IMR-90 (cell line): ENCODE measurements around the gene STARD10. TPM values are rescaled to one million over a fixed set of nuclear protein-coding genes. Genes with fewer than 3 reads are reported as not detected.
"Not testable (repeated sequence)": the region's sequence is repeated elsewhere in the genome, so short reads cannot be mapped to it uniquely, and the experiment has no call there.

Experiments used
- ATAC-seq: fragments of 200-7000 bp; cut with Tn5 transposase; 2 replicates; pipeline ENCODE4 v1.9.1; 2020; ENCODE audit warnings: low read depth, mild to moderate bottlenecking, moderate library complexity
- BruUV-seq: library from RNA; stranded (reverse); fragments of 400-500 nt; replicated peaks from 2 replicates; lab custom pipeline; 2021; lab: Mats Ljungman, UMichigan
- CTCF ChIA-PET: fragments of 300-600 bp; formaldehyde crosslinking; extraction: SDS; loops from one replicate; lab custom pipeline; 2021; ENCODE audit warnings: antibody characterized with exemption; lab: Yijun Ruan, JAX
- POLR2A ChIA-PET: fragments of 300-600 bp; sonication (Branson Sonifier 250); formaldehyde crosslinking; loops from one replicate; lab custom pipeline; 2022; ENCODE audit warnings: antibody characterized with exemption; ENCODE audit not compliant: unreplicated experiment; lab: Charles Lee
- DNase-seq: peaks from one replicate; pipeline ENCODE4 v3.0.0; 2013
- H2AFZ ChIP-seq: replicated peaks from 2 replicates; pipeline ENCODE3; 2013; ENCODE audit warnings: low read length, mild to moderate bottlenecking; ENCODE audit not compliant: poor library complexity
- H2AK5ac ChIP-seq: 2 replicates; pipeline ENCODE4 v1.6.1; 2013; ENCODE audit warnings: low read depth, low read length, inconsistent platforms
- H2AK9ac ChIP-seq: replicated peaks from 2 replicates; pipeline ENCODE3; 2013; ENCODE audit warnings: mild to moderate bottlenecking, low read depth, low read length, moderate library complexity; ENCODE audit not compliant: poor library complexity
- H2BK120ac ChIP-seq: 2 replicates; pipeline ENCODE4 v1.6.1; 2013; ENCODE audit warnings: low read depth, low read length, inconsistent platforms
- H2BK15ac ChIP-seq: 3 replicates; pipeline ENCODE4 v1.6.1; 2013; ENCODE audit warnings: low read depth, low read length, inconsistent platforms
- H2BK20ac ChIP-seq: 2 replicates; pipeline ENCODE4 v1.6.1; 2013; ENCODE audit warnings: low read depth, mild to moderate bottlenecking, inconsistent platforms, low read length, moderate library complexity
- H2BK5ac ChIP-seq: 2 replicates; pipeline ENCODE4 v1.6.1; 2013; ENCODE audit warnings: mild to moderate bottlenecking, low read depth, low read length, inconsistent platforms; ENCODE audit not compliant: poor library complexity, severe bottlenecking
- H3K14ac ChIP-seq: replicated peaks from 2 replicates; pipeline ENCODE4 v1.6.1; 2013; ENCODE audit warnings: low read depth, low read length, inconsistent platforms
- H3K18ac ChIP-seq: 2 replicates; pipeline ENCODE4 v1.6.1; 2013; ENCODE audit warnings: low read depth, low read length, control low read depth
- H3K23ac ChIP-seq: 2 replicates; pipeline ENCODE4 v1.6.1; 2013; ENCODE audit warnings: low read depth, low read length, inconsistent platforms
- H3K27ac ChIP-seq: 2 replicates; pipeline ENCODE4 v1.5.1; 2013; ENCODE audit warnings: mild to moderate bottlenecking, control low read depth, low read length; ENCODE audit not compliant: insufficient read depth
- H3K27me3 ChIP-seq: 2 replicates; pipeline ENCODE4 v1.6.1; 2013; ENCODE audit warnings: low read length; ENCODE audit not compliant: control insufficient read depth, insufficient read depth
- H3K36me3 ChIP-seq: 2 replicates; pipeline ENCODE4 v1.6.1; 2013; ENCODE audit warnings: low read length, mixed read lengths; ENCODE audit not compliant: control insufficient read depth, insufficient read depth
- H3K4ac ChIP-seq: 2 replicates; pipeline ENCODE4 v1.6.1; 2013; ENCODE audit warnings: low read depth, low read length, inconsistent platforms
- H3K4me1 ChIP-seq: 2 replicates; pipeline ENCODE4 v1.6.1; 2013; ENCODE audit warnings: low read length, mixed read lengths; ENCODE audit not compliant: control insufficient read depth, insufficient read depth
- H3K4me2 ChIP-seq: 2 replicates; pipeline ENCODE4 v1.6.1; 2013; ENCODE audit warnings: low read depth, mild to moderate bottlenecking, control low read depth, low read length, moderate library complexity
- H3K4me3 ChIP-seq: 2 replicates; pipeline ENCODE4 v1.5.1; 2013; ENCODE audit warnings: low read depth, mild to moderate bottlenecking, control low read depth, low read length, moderate library complexity; ENCODE audit not compliant: insufficient read depth
- H3K56ac ChIP-seq: 2 replicates; pipeline ENCODE4 v1.6.1; 2013; ENCODE audit warnings: low read length, inconsistent platforms; ENCODE audit not compliant: insufficient read depth; ENCODE audit errors: extremely low read depth
- H3K79me1 ChIP-seq, 2 experiments: 2 replicates each; pipeline ENCODE4 v1.6.1; 2013; ENCODE audit warnings: low read length in 2 of 2, inconsistent platforms in 1 of 2, low read depth in 1 of 2
- H3K9ac ChIP-seq: 2 replicates; pipeline ENCODE4 v1.6.1; 2013; ENCODE audit warnings: low read depth, low read length, control low read depth
- H3K9me1 ChIP-seq: 2 replicates; pipeline ENCODE4 v1.6.1; 2013; ENCODE audit warnings: low read length, inconsistent platforms; ENCODE audit not compliant: insufficient read depth
- H3K9me3 ChIP-seq: 2 replicates; pipeline ENCODE4 v1.6.1; 2013; ENCODE audit warnings: low read length; ENCODE audit not compliant: control insufficient read depth, insufficient read depth
- H4K20me1 ChIP-seq: 2 replicates; pipeline ENCODE4 v1.6.1; 2013; ENCODE audit warnings: low read length, inconsistent platforms; ENCODE audit not compliant: insufficient read depth
- H4K5ac ChIP-seq: 2 replicates; pipeline ENCODE4 v1.6.1; 2013; ENCODE audit warnings: mild to moderate bottlenecking, low read depth, low read length, control low read depth
- H4K8ac ChIP-seq, 2 experiments: 2 replicates each; pipeline ENCODE4 v1.6.1; 2013; ENCODE audit warnings: low read depth in 2 of 2, low read length in 2 of 2, control low read depth in 1 of 2, inconsistent platforms in 1 of 2
- H4K91ac ChIP-seq: 2 replicates; pipeline ENCODE4 v1.6.1; 2013; ENCODE audit warnings: low read depth, low read length, inconsistent platforms; ENCODE audit not compliant: insufficient read depth
- CEBPB ChIP-seq: IDR thresholded peaks from 2 replicates; pipeline ENCODE4 v1.6.1; 2012; ENCODE audit warnings: low read depth, low read length, improper control_type of control experiment
- CHD1 ChIP-seq: IDR thresholded peaks from 2 replicates; pipeline ENCODE4 v1.6.1; 2012; ENCODE audit warnings: low read depth, low read length, improper control_type of control experiment
- FOS ChIP-seq: fragments of 150-350 bp; IDR thresholded peaks from 2 replicates; pipeline ENCODE4 v1.6.1; 2016; ENCODE audit warnings: low read depth, low read length
- MAZ ChIP-seq: IDR thresholded peaks from 2 replicates; pipeline ENCODE4 v1.6.1; 2012; ENCODE audit warnings: low read depth, mild to moderate bottlenecking, low read length, improper control_type of control experiment, moderate library complexity, borderline replicate concordance
- NFE2L2 ChIP-seq: fragments of 150-350 bp; IDR thresholded peaks from 2 replicates; pipeline ENCODE4 v1.6.1; 2016; ENCODE audit warnings: low read depth, mild to moderate bottlenecking, low read length
- POLR2A ChIP-seq: IDR thresholded peaks from 2 replicates; pipeline ENCODE4 v1.6.1; 2012; ENCODE audit warnings: mild to moderate bottlenecking, low read depth, low read length
- RAD21 ChIP-seq: IDR thresholded peaks from 2 replicates; pipeline ENCODE4 v1.6.1; 2012; ENCODE audit warnings: low read length, improper control_type of control experiment
- RCOR1 ChIP-seq: IDR thresholded peaks from 2 replicates; pipeline ENCODE4 v1.6.1; 2012; ENCODE audit warnings: mild to moderate bottlenecking, low read length, improper control_type of control experiment; ENCODE audit not compliant: insufficient replicate concordance
- SMC3 ChIP-seq: fragments of 150-350 bp; IDR thresholded peaks from 2 replicates; pipeline ENCODE4 v1.6.1; 2016; ENCODE audit warnings: low read depth, mild to moderate bottlenecking, antibody characterized with exemption, low read length, moderate library complexity
- WGBS, 2 experiments: methylation state at CpG; one replicate each; pipeline versions ENCODE4 v1.1.5 to v1.1.7; 2013; ENCODE audit warnings: missing lambda C conversion rate in 2 of 2; ENCODE audit not compliant: insufficient read length in 1 of 2; ENCODE audit errors: extremely low coverage in 2 of 2; 5-methylcytosine and 5-hydroxymethylcytosine counted together
- dilution Hi-C: fragments of 300-500 bp; cut with HindIII; formaldehyde crosslinking; loops from one replicate; pipeline ENCODE4 v1.14.3; 2018; ENCODE audit warnings: low sequenced_read_pairs; ENCODE audit not compliant: unreplicated experiment
- in situ Hi-C: fragments of 300-500 bp; cut with MboI; formaldehyde crosslinking; loops from 3 replicates; pipeline ENCODE4 v1.14.3; 2019; ENCODE audit warnings: low sequenced_read_pairs, inconsistent platforms, mixed read lengths
- intact Hi-C: fragments of 100-400 bp; cut with micrococcal nuclease; formaldehyde crosslinking; loops from 2 replicates; pipeline ENCODE4 v1.10.0; 2022
- polyA plus RNA-seq, 3 experiments: library from polyadenylated mRNA; depleted of rRNA; stranded (reverse); fragments of >200 nt; gene quantifications; 2 replicates each; pipeline ENCODE4 v1.2.3, GENCODE V29; 2012; ENCODE audit warnings: low replicate concordance in 1 of 3
- total RNA-seq: library from RNA; depleted of rRNA; stranded (reverse); fragments of >200 nt; gene quantifications from 2 replicates; pipeline ENCODE4 v1.2.3, GENCODE V29; 2012

STARD10 gene
- total and polyA plus RNA-seq, 2 of the 4 experiments (the other 2 are of a cell fraction): 23.8 to 37.4 TPM

- dilution Hi-C loops: no loop called here
- no peak overlapping the region for H3K27ac ChIP-seq
These were observed 34.3 kb upstream of the STARD10 start for GRCh38 chr11:72828081-72828567.

GRCh38 chr11:72827656-72828055, 33.8 kb upstream of the STARD10 start:
- H2BK20ac ChIP-seq, H3K27ac ChIP-seq, H3K9ac ChIP-seq, H2AK5ac ChIP-seq, H3K4me1 ChIP-seq, dilution Hi-C loops, POLR2A ChIA-PET, H3K4me2 ChIP-seq, BruUV-seq, H2BK15ac ChIP-seq, H3K36me3 ChIP-seq, H2AK9ac ChIP-seq, H3K14ac ChIP-seq, H4K20me1 ChIP-seq, H3K18ac ChIP-seq, H3K27me3 ChIP-seq, H2BK120ac ChIP-seq, H3K9me3 ChIP-seq, H3K56ac ChIP-seq, H4K91ac ChIP-seq, H2BK5ac ChIP-seq, ATAC-seq, H2AFZ ChIP-seq, intact Hi-C loops, H3K79me1 ChIP-seq, H3K23ac ChIP-seq, H4K8ac ChIP-seq, H3K4ac ChIP-seq, DNase-seq, H3K4me3 ChIP-seq, H3K9me1 ChIP-seq, H4K5ac ChIP-seq: not testable (repeated sequence)
- CTCF ChIA-PET: interaction anchor here (0.8 to 2.8 kb wide), 4 partner anchors 34 to 351 kb away, joined by 3 to 11 read pairs (median 4); partner anchors contain the start of gene STARD10
- 100% methylated on average over 3 of the region's 11 CpGs; no CpG with 5 or more reads in 1 of the 2 experiments for WGBS, 2 experiments
- in situ Hi-C loops: loop anchor here (5.0 kb wide), 1 partner anchor 415 kb away; no protein-coding TSS in a partner anchor

More at GRCh38 chr11:72828081-72828567, 34.3 kb upstream of the STARD10 start:
- no peak overlapping the region for H2BK20ac ChIP-seq
- no peak overlapping the region for H3K14ac ChIP-seq
- intact Hi-C loops (no loop called here), in situ Hi-C loops (loop anchor here (5.0 kb wide), 1 partner anchor 414 kb away; no protein-coding TSS in a partner anchor)
- TF ChIP-seq SMC3: no peak
- no peak for TF ChIP-seq CEBPB
- no peak; the same call in 1 of the 2 replicates for TF ChIP-seq FOS
- no peak for TF ChIP-seq RCOR1
- no peak for TF ChIP-seq RAD21
- TF ChIP-seq NFE2L2: no peak
- TF ChIP-seq CHD1: no peak
- TF ChIP-seq POLR2A: no peak
- no peak for TF ChIP-seq MAZ
- H2BK5ac ChIP-seq: no peak overlapping the region
- H3K4me2 ChIP-seq: no peak overlapping the region
- H3K4me1 ChIP-seq: peaks cover 4% of the 10 kb centered on the region; the same call in 1 of the 2 replicates
- WGBS, 2 experiments: 71% methylated on average over 6 of the region's 11 CpGs; no CpG with 5 or more reads in 1 of the 2 experiments
- no peak overlapping the region for H3K9ac ChIP-seq
- H4K5ac ChIP-seq: no peak overlapping the region
- no peaks in the 10 kb centered on the region for H3K9me3 ChIP-seq
- no peak overlapping the region for H3K23ac ChIP-seq
- peaks cover 3% of the 10 kb centered on the region for H3K9me1 ChIP-seq
- H3K27me3 ChIP-seq: no peaks in the 10 kb centered on the region
- H3K4me3 ChIP-seq: no peak overlapping the region
- DNase-seq (peak; percentile 44), ATAC-seq (peak; percentile 35; the same call in 1 of the 2 replicates)
- POLR2A ChIA-PET: no interaction called here
- no peak overlapping the region for H3K18ac ChIP-seq
- H2BK15ac ChIP-seq: no peak overlapping the region
- BruUV-seq: no TSS peak
- H4K8ac ChIP-seq: no peak overlapping the region
- H4K20me1 ChIP-seq: no peaks in the 10 kb centered on the region; the same call in 1 of the 2 replicates
- no peak overlapping the region for H2AK5ac ChIP-seq
- CTCF ChIA-PET: interaction anchor here (0.8 to 2.8 kb wide), 4 partner anchors 34 to 350 kb away, joined by 3 to 11 read pairs (median 4); partner anchors contain the start of gene STARD10
- no peak overlapping the region for H4K91ac ChIP-seq
- H2BK120ac ChIP-seq: no peak overlapping the region
- peak overlapping the region; percentile 58 for H2AK9ac ChIP-seq
- H3K56ac ChIP-seq: no peak overlapping the region
- H3K36me3 ChIP-seq: no peaks in the 10 kb centered on the region; the same call in 1 of the 2 replicates
- peaks cover 0 to 6% of the 10 kb centered on the region in 2 experiments; a peak in 1 of 4 replicates for H3K79me1 ChIP-seq
- H2AFZ ChIP-seq: peak overlapping the region; percentile 33
- H3K4ac ChIP-seq: no peak overlapping the region
